SW480 (cell line): Measurements from ENCODE around the gene PLEKHD1.
"Not testable (repeated sequence)": the region's sequence is repeated elsewhere in the genome, so short reads cannot be mapped to it uniquely, and the experiment has no call there.

Experiments
- DNase-seq: peaks from one replicate; pipeline ENCODE4 v3.0.0-alpha.2; 2016; ENCODE audit warnings: low spot score

Gene PLEKHD1

DNA sequence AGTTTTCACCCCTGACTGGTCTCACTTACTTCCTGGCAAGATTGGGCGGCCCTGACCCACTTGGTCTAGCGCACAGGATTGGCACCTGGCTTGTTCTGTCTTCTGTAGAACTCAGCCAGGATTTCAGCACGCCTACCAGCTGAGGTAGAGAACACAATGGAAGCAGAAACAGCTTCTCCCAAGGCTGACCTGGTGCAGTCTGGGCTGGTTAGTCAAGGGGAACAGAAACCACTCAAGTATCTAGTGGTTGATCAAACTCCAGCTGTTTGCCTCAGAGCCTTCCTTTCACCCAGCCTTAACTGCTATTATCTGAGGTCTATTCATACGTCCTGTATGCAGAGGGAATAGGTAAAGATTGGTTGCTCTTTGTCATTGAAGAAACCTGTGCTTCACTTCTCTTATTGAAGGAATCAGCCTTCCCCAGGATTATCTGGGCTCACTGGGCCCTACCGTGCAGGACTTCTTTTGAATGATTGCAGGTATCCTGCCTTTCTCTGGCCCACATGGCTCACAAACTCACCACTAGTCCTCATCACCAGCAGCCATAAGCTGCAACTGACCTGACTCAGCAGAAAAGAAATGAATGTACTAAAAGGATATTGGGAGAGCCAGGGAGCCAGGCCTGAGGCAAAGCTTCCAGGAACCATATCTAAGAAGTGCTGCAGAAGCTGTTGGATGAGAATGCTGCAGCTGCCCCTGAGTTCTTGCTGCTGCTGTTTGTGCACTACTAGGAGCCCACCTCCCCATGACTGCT lies 2.5 kb upstream of the PLEKHD1 start:
- DNase-seq: no peak

DNA sequence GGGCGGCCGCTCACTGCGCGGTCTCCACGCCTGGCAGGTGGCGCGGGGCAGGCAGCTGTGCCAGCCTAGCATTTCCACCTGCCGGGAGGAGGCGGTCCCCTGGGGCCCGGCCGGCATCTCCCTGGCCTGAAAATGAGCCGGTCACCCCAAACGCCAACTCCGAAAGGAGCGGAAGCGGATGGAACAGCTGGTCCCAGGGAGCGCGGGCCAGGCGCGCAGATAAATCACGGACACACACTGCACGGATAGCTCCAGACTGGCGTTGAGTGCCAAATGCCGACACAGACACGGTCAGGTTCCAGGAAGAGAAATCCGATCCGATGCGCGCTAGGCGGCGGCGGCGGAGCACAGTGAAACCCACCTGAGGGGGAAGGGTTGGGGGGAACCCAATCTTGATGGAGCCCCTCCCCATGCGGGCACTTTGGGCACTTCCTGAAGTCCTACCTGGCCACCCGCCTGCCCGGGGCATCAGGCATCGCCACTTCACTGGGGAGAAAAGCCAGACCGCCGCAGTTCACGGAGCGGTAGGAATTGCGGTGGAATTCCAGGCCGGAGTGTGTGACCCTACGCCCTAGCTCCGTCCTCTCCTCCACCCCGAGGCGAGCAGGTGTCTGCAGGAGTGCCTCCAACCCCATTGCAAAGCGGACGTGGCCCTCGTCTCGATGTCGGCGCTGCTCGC lies 624 bp upstream of the PLEKHD1 start:
- peak; percentile 60 for DNase-seq

DNA sequence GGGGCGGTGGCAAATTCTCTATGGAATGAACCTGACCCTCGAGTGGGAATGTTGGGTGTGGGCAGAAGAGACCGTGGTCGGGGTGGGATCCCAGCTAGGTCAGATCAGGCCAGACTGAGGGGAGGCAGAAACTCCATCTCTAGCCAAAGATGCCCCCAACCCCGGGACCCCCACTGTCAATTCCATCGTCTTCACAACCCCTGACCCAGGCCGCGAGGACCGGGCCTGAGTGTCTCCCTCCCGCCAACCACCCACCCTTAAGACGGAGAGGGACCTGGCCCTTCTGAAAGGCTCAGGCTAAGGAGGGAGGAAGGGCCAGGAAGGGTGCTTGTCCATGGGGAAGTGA lies 760 bp downstream of the PLEKHD1 start:
- DNase-seq: no peak

DNA sequence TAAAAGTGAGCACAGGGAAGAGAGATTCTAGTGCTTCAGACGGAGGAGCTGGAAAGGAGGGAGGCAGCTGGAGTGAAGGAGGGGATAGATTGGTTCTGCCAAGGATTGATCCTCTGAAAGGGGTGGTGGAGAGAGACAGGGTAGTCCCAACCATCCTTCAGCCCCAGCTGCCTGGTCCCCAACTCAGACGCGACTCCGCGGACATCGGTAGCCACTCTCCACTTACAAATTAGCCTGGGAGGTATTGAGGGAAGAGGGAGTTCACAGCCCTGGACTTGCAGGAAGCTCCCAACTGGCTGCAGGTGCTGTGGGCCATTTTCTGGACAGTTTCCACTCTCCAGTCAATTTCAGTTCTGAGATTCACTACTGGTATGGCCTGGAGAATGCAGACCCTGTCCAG lies 1.2 kb downstream of the PLEKHD1 start:
- DNase-seq: no peak

DNA sequence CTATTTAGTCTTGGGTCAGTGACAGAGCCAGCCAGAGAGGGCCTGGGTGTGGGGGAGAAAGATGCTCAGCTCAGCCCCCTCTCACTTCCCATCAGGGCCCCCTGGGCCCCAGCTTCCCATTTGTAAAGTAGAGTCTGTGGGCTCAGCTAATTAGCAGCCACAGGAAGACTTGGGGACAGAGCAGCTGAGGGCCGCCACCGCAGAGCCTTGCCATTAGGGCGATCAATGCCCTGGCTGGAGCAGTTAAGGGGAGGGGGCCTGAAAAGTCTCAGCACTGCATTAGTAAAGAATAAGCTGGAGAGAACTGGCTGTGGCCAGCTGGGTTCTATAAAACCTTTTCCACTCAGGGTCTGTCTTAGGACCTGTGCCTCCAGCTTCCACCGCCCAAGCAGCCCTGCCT lies 2.7 kb downstream of the PLEKHD1 start:
- no peak for DNase-seq

DNA sequence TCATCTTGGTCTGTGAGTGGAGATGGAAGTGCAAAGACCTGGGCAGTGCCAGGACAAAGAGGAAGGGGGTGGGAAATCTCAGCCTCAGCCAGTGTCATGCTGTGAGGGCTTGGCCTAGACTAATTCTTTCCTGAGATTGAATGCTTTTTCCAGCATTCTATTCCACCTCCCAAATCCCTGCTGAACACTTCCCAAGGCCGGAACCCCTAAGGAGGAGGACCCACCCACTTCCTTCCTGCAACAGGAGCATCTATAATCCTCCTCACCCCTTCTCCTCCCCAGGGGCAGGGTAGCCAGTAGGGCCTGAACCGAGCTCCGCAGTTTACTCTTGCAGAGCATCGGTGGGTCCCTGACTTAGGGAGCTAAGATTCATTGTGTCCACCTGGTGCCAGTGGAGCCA lies 3.2 kb downstream of the PLEKHD1 start:
- no peak for DNase-seq

DNA sequence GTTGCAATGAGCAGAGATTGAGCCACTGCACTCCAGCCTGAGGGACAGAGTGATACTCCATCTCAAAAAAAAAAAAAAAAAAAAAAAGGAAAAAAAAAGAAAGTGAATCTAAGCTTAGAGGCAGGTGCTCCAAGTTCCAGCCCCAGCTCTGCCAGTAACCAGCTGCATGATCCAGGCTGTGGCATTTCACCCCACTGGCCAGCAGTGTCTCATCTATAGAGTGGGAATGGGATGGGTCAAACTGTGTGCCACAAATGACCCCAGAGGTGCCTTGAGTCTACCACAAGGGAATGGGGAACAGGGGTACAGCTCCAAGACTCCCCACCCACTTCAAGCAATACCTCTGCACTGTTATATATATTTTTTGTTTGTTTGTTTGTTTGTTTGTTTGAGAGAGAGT lies 5.0 kb downstream of the PLEKHD1 start:
- DNase-seq: no peak

DNA sequence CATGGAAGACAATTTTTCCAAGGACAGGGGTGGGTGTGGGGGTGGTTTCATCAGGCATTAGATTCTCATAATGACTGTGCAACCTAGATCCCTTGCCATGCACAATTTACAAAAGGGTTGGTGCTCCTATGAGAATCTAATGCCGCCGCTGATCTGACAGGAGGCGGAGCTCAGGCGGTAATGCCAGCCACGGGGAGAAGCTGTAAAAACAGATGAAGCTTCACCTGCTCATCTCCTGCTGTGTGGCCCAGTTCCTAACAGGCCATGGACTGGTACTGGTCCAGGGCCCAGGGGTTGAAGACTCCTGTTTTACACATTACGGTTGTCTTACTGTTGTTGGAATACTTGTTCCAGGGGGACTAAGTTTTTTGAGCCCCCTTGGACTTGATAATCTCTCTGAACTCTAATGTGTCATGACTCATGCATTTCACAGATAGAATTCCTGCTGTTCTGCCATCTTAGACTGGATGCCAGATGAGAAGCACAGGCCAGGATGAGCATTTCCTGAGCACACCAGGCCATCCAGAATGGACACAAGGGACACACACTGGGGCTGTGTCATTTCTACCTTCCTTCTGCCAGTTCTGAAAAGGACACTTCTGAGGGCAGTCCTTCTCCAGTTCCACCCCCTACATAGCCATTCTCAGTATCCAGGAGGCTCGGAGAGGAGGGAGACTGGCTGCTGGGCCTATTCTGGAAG lies 5.8 kb downstream of the PLEKHD1 start:
- no peak for DNase-seq

DNA sequence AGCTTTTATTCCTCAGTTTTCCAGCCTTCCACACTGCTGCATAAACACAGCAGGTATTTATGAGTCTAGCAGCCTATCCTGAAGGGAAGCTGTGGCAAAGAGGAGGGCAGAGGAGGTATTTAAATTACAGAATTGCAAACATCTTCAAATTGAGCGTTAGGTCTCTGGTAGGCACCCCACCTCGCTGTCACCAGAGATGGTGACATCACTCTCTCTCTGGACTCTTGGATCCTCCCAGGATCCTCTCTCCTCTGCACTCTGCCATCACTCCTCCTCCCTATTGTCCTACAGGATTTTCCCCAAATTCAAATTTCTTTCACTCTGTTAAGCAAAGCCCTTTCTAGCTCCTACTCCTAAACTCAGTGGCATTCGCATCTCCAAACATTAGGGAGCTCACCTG lies 6.7 kb downstream of the PLEKHD1 start:
- DNase-seq: no peak

DNA sequence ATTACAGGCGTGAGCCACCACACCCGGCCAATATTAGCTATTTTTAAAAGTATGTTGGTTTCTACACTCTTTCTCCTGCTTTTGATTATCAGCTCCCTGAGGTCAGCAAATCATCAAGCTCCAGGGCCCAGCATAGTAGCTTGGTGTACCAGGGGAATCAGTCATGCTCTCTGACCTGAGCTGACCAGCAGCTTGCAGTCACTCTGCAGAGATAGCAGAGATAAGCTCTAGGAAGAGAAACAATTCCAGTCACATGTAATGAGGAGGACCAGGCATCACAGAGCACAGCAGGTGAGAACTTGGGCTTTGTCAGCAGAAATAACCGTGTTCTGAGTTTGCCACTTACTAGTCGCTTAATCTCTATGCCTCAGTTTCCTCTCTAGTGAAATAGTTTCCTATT lies 8.5 kb downstream of the PLEKHD1 start:
- no peak for DNase-seq

DNA sequence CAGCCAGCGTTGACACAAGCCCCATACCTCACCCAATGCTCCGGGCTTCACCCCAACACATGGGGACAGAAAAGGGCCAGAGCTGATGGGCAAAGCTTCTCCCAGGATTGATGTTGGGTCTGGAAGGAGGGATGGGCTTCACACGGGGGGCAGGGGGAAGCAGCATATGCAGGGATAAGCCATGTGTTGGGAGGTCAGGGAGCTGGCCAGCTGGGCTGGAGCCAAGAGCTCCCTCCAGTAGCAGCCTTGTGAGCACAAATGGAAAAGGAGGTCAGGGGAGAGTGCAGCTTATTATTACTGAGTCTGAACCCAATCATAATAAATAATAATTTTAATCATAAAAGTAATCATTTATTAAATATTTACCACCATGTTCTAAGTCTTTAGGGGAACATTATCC lies 9.3 kb downstream of the PLEKHD1 start:
- DNase-seq: no peak

DNA sequence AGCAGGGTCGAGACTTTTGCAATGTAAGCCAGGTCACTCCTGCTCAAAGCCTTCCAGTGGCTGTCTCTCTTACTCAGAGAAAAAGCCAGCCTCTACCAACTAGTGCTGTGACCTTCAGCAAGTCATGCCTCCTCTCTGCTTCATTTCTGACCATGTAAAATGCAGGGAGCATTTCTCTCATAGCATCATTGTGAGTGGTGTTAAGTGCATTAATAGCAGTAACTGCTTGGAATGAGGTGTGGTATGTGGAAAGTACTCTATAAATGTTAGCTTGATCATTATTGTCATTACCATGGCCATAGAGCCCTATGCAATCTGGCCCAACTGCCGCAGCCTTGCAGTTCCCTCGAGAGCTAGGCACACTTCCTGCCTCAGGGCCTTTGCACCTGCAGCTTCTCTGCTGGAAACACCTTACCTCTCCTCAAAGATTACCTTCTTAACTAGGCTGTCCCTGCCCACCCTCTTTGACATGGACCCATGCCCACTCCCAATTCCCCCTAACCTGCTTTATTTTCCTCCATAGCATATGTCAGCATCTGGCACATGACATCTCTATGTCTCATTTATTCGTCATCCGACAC lies 10.9 kb downstream of the PLEKHD1 start:
- no peak for DNase-seq

DNA sequence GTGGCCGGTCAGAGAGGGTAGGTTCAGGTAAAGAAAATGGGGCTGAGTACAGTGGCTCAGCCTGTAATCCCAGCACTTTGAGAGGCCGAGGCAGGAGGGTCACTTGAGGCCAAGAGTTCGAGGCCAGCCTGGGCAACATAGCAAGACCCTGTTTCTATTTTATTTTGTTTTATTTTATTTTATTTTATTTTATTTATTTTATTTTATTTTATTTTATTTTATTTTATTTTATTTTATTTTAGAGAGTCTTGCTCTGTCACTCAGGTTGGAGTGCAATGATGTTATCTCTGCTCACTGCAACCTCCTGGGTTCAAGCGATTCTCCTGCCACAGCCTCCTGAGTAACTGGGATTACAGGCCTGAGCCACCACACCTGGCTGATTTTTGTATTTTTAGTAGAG lies 13.3 kb downstream of the PLEKHD1 start:
- DNase-seq: not testable (repeated sequence)

DNA sequence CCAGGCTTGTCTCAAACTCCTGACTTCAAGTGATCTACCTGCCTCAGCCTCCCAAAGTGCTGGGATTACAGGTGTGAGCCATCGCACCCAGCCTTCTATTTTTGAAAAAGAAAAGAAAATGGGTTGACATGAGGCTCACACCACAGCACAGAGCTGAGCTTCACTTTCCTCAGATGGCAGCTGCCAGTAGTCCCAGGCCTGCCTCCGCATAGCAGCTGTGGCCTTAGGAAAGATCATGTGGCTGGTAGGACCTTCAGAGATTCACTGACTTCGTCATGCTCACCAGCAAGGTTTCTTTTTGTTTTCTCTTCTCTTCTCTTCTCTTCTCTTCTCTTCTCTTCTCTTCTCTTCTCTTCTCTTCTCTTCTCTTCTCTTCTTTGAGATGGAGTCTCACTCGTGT lies 13.8 kb downstream of the PLEKHD1 start:
- DNase-seq: not testable (repeated sequence)

DNA sequence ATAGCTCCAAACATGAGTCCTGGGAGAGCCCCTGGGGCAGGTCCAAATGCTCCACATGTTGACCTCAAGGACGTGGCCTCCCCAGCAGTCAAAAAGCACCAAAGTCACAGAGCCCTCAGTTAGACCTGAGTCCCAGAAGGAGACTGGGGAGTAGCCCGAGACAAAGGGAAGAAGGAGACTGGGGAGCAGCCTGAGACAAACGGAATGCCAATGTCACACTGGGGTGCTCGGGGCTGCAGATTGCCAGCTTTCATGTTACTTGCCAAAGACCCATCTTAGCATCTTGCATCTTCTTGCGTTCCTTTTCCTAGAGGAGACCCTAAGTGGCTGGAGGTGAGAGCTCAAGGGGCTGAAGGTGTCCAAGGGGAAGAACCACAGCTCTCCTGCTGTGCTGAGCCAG lies 14.9 kb downstream of the PLEKHD1 start:
- no peak for DNase-seq

DNA sequence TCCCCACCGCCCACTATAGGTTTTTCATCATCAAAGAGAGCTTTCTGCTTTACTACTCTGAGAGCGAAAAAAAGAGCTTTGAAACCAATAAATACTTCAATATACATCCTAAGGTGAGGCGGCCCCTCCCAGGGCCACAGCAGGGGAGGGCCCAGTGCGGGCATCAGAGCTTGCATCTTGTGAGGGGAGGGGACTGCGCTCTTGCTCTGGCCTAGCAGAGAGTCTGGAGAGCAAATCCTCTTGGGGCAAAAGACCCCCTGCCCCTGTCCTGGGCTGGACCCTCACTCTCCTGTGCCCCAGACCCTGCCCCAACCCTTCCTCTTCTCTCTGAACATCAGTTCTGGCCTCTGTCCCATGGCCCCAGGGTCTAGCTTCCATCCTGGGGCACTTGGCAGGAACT lies 15.6 kb downstream of the PLEKHD1 start:
- DNase-seq: no peak

DNA sequence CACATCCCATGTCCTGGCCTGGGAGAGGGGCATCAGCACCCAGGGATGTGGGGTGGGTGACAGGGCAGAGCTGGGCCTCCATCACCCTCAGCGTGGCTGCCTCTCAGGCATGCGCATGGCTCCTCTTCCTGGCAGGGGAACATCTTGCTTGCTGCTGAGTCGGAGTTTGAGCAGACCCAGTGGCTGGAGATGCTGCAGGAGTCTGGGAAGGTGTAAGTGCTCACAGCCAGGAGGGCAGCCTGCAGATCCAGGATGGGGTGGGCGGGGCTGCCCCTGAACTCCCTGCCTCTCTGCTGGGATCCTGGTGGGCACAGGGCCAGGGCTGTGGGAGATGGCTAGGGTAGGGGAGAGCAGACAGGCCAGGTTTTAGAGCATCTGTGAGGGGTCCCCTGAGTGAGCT lies 16.2 kb downstream of the PLEKHD1 start:
- DNase-seq: no peak

DNA sequence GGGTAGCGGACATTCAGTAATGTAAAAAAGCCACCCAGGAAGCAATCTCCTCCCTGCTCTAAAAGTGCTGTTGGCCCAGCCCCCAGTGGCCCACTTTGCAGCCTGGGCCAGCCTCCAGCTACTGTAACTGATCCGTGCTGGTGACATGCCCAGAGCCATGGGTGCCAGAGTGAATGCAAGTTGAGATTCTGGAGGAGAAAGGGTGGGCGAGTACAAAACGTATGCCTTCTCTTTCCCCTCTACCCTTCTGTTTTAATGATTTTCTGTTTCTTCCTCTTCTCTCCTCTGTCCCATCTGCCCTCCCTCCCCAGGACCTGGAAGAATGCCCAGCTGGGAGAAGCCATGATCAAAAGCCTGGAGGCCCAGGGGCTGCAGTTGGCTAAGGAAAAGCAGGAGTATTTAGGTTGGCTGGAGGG lies 16.9 kb downstream of the PLEKHD1 start:
- no peak for DNase-seq

DNA sequence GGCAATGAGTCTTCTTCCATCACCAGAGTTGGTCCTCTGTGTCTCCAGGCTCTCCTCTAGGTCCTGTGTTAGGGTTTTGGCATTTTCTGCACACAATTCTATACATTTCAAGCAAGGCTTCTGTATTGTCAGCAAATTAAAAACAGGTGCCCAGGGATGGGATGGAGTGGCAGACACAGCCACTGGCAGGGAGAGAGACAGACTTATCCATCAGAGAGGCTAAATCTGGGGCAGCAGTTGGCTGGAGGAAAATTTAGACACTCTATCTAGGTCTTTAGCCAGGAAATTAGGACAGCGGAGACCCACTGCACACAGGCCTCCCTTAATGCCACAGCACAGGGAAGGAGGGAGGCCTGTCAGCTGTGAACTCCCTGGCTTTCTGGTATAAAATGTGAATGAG lies 20.2 kb downstream of the PLEKHD1 start:
- DNase-seq: no peak

DNA sequence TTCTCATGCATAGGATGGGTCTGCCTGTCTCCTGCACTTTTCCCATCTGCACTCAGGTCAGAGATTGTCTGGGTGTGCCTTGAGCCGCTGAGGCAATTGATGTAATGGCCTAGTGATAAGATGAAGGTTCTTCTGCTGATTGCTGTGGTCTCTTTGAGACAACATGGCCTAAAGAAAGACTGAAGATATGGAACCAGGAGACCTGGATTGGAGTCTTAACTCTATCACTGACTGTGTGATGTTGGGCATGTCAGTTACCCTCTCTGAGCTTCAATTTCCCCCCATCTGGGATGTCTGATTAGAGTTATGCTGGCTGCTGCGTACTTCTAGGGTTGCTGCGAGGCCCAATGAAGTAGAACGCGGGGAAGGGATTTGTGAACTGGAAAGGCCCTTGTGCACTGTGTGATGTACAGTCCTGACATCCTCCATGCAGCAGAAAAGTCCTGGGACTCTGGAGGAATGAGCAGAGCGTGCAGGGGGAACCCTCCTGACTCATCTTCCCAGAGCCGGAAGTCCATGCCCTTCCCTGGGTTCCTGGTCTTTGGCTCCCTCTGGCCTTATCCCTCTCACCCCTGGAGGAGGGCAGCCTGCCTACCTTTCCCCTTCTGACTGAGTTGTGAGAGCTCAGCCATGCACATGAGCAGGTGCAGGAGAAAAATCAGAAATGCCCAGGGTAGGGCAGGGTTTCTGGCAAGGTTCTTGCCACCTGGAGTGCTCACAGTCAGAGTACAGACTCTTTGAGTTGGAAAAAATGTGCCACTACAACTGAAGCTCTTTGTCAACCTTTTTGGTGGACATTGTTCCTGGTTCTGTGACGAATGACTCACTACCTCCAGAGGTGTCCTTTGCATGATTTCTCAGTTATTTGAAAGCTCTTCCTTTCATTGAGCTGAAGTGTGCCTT lies 21.1 kb downstream of the PLEKHD1 start:
- peak; percentile 37 for DNase-seq

DNA sequence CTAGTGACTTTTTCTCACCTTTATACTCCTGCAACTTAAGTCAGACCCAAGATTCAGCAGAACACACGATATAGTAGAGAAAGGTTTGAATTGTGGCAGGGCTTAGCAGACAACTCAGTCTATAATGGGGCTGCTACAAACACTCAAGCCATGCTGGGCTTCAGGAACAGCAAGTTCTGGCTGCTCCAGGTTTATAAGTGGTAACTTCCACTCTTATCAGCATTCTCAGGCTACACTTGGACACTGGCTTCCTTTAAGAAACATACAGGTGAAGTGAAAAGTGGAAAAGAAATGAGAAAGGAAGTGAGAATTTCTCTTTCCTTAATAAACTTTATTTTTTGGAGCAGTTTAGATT lies 21.7 kb downstream of the PLEKHD1 start:
- DNase-seq: no peak
